GM10847 (cell line): ENCODE results near the gene ATP2C2.

ENCODE experiments used
- POLR2A ChIP-seq: IDR thresholded peaks from 2 replicates; pipeline ENCODE4 v1.6.1; 2011; ENCODE audit not compliant: insufficient read length; ENCODE audit errors: extremely low read depth

Gene ATP2C2, protein sequence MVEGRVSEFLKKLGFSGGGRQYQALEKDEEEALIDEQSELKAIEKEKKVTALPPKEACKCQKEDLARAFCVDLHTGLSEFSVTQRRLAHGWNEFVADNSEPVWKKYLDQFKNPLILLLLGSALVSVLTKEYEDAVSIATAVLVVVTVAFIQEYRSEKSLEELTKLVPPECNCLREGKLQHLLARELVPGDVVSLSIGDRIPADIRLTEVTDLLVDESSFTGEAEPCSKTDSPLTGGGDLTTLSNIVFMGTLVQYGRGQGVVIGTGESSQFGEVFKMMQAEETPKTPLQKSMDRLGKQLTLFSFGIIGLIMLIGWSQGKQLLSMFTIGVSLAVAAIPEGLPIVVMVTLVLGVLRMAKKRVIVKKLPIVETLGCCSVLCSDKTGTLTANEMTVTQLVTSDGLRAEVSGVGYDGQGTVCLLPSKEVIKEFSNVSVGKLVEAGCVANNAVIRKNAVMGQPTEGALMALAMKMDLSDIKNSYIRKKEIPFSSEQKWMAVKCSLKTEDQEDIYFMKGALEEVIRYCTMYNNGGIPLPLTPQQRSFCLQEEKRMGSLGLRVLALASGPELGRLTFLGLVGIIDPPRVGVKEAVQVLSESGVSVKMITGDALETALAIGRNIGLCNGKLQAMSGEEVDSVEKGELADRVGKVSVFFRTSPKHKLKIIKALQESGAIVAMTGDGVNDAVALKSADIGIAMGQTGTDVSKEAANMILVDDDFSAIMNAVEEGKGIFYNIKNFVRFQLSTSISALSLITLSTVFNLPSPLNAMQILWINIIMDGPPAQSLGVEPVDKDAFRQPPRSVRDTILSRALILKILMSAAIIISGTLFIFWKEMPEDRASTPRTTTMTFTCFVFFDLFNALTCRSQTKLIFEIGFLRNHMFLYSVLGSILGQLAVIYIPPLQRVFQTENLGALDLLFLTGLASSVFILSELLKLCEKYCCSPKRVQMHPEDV

DNA sequence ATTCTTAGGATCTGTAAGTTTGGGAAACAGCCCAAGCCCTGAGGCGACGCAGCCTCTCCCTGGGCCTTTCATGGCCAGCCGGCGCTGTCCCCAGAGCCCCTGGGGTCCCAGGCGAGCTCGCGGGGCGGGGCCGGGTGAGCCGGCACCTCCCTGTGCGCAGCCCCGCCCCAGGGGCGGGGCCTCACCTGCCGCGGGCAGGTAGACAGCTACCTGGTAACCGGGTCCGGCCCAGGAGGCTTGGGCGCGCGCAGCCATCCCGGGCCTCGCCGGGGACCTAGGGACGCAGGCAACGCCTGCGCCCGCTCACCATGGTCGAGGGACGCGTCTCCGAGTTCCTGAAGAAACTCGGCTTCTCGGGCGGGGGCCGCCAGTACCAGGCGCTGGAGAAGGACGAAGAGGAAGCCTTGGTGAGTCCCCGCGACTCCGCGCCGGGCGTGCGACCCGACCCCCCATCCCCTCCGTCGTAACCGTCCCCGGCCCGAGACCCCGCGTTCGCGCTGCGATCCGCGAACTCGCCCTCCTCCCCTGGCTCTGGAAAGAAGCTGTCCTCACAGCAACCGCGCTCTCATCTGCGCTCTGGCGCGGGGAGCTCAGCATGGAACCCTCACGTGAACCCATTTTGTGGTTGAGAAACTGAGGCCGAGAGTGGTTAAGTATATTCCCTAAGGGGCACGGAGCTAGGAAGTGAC, at the start of gene ATP2C2:
Gene ATP2C2 (plus strand): TSS at position 231 of the 689 bp plus-strand sequence. CDS start 78 bp downstream, at position 309.
- TF ChIP-seq POLR2A: no peak

DNA sequence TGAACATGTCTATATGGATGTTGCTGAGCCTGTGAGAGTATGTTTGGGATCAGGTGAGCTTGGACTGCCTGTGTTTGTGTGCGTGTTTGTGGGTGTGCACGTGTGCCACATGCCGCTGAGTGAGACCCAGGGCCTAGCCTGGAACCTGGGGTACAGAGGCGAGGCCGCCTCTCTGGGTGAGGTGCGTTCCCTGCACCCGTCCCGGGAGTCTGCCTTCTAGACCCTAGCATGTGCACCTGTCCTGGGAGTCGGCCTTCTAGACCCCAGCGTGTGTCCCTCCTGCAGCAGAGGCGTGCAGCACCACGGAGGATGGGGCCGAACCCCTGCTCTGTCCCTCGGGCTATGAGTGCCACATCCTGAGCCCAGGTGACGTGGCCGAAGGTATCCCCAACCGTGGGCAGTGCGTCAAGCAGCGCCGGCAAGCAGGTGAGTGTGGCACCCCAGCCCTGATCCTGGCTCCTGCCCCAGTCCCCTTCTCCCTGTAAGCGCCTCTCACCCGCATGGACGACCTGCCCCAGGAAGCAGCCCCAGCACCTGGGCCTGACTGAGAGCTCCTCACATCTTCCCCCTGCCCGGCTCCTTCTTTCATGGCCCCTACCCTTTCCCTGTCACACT, 49.1 kb upstream of the ATP2C2 start:
- TF ChIP-seq POLR2A: no peak

- TF ChIP-seq POLR2A: no peak
Measured at GRCh38 chr16:84320511-84320910, 47.8 kb upstream of the ATP2C2 start.

DNA sequence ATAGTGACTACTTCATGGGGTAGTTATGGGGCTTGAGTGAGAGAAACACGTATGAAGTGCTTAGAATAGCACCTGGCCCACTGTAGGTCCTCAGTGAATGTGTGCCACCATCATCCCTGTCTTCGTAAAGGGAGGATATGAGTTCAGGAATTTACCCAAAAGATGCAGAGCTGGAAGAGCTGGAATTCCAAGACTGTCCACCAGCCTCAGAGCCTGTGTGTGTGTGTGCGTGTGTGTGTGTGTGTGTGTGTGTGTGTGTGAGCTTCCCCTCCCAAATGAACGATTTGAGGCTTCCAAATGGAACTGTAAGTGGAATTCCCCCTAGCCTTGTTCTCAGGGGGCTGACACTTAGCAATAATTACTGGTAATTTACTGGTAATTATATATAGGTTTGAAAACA, 46.4 kb upstream of the ATP2C2 start:
- no peak for TF ChIP-seq POLR2A

DNA sequence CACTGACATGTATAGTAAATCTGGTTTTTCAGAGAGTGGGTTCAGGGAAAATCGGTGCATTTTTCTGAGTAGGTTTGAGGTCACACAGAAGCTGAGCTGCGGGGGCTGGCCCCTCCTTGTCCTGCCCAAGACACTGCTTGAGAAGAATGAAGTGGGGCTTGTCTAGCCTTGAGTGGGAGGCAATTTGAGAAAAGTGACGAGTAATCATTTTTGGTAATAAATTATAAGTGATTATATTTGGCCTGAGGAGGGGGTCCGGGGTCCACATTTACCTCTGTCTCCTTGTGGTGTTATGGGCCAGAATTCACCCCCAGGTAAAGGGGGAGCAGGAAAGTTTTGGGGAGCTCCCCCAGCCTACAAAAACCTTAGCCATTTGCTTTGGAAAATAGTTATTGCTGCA, 45.6 kb upstream of the ATP2C2 start:
- TF ChIP-seq POLR2A: no peak

DNA sequence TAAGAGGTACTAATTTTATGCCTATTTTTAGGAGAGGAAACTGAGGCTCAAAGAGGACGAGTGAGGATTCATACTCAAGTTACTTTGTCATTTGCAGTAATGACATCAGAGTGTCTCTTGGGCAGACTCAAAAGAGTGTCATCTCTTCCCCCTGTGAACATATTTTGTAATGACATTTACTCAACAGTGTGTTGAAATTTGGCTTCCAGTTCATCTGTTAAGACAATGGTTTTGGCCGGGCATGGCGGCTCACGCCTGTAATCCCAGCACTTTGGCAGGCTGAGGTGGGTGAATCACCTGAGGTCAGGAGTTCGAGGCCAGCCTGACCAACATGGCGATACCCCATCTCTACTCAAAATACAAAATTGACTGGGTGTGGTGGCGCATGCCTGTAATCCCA, 44.7 kb upstream of the ATP2C2 start:
- TF ChIP-seq POLR2A: no peak

DNA sequence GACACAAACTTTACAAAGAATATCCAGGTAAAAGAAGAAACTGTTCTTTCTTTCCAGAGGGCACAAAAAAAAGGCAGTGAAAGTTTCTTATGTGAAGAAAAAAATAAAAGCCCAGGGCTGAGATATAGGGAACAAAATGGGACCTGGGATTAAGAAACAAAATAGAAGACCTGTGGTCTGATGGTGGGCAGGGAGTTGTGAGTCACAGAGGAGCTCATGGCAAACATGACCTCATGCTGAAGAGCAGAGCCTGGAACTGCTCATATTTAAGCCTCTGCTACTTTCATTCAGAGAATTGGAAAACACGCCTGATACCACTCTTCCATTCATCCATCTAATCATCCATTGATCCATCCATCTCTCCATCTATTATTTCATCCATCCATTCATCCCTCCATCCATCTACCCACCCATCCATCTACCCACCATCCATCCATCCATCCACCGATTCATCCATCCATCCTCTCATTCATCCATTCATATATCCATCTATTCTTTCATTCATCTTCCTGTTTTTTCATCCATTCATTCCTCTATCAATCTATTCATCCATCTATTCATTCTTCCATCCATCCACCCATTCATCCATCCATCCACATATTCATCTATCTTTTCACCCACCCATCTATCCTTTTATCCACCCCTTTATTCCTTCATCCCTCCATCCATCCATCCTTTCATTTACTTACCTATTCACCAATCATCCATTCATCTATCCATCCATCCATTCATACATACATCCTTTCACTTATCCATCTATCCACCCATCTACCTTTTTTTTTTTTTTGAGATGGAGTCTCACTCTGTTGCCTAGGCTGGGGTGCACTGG, 43.7 kb upstream of the ATP2C2 start:
- no peak for TF ChIP-seq POLR2A

GRCh38 chr16:84326545-84326944, 41.8 kb upstream of the ATP2C2 start:
- no peak for TF ChIP-seq POLR2A

- no peak for TF ChIP-seq POLR2A
Measured at GRCh38 chr16:84327926-84328505, 40.3 kb upstream of the ATP2C2 start.

- TF ChIP-seq POLR2A: no peak
Measured at GRCh38 chr16:84329016-84329415, 39.3 kb upstream of the ATP2C2 start.

GRCh38 chr16:84329843-84330684, 38.3 kb upstream of the ATP2C2 start:
- TF ChIP-seq POLR2A: no peak

GRCh38 chr16:84330685-84331050, 37.7 kb upstream of the ATP2C2 start:
- TF ChIP-seq POLR2A: no peak
